NCI-H1092 (cell line): ENCODE data around the gene POLN.
A peak's percentile ranks its signal among the peaks of the same experiment; 100 is the strongest.

ENCODE experiments used
- DNase-seq: peaks from one replicate; lab custom pipeline; 2025; lab: John Stamatoyannopoulos, UW

The POLN gene

GRCh38 chr4:2058264-2059045 is 183.5 kb downstream of the POLN start:
- no peak for DNase-seq

- DNase-seq, result no peak
These were observed 184.4 kb downstream of the POLN start for GRCh38 chr4:2057382-2058065.

- DNase-seq, result no peak
These were observed 187.7 kb downstream of the POLN start for GRCh38 chr4:2054217-2054616.

- no peak for DNase-seq
These were observed 190.8 kb downstream of the POLN start for GRCh38 chr4:2051086-2051485.

- DNase-seq, result no peak
These were observed 192.1 kb downstream of the POLN start for GRCh38 chr4:2049811-2050210.

GRCh38 chr4:2049381-2049780 is 192.5 kb downstream of the POLN start:
- DNase-seq, result no peak

- DNase-seq, result no peak
These were observed 193.1 kb downstream of the POLN start for GRCh38 chr4:2048831-2049230.

GRCh38 chr4:2047781-2048581 is 193.9 kb downstream of the POLN start:
- DNase-seq, result no peak

- DNase-seq, result no peak
These were observed 194.8 kb downstream of the POLN start for GRCh38 chr4:2047031-2047660.

GRCh38 chr4:2046031-2046961 is 195.6 kb downstream of the POLN start:
- no peak for DNase-seq

- DNase-seq, result no peak
These were observed 196.4 kb downstream of the POLN start for GRCh38 chr4:2045518-2045951.

GRCh38 chr4:2044542-2045517 is 197.1 kb downstream of the POLN start:
- no peak for DNase-seq

- no peak for DNase-seq
These were observed 197.8 kb downstream of the POLN start for GRCh38 chr4:2044119-2044485.

- DNase-seq, result no peak
These were observed 198.4 kb downstream of the POLN start for GRCh38 chr4:2043396-2044118.

- DNase-seq, result no peak
These were observed 198.9 kb downstream of the POLN start for GRCh38 chr4:2042947-2043395.

GRCh38 chr4:2042204-2042946 is 199.5 kb downstream of the POLN start:
- DNase-seq, result no peak

- peak; percentile 70 for DNase-seq
These were observed 200.4 kb downstream of the POLN start for GRCh38 chr4:2041239-2042130.
